K562 (cell line): ENCODE data around the gene AGTR1.

Experiments used
- ESRRA ChIP-seq: fragments of 450-650 bp; IDR thresholded peaks from 2 replicates; pipeline ENCODE4 v1.6.1; 2014; ENCODE audit warnings: low read depth, mild to moderate bottlenecking, moderate library complexity, borderline replicate concordance
- ZNF274 ChIP-seq: IDR thresholded peaks from 2 replicates; pipeline ENCODE4 v1.6.1; 2011; ENCODE audit warnings: low read depth, mild to moderate bottlenecking, low read length, moderate library complexity, borderline replicate concordance
- TF ChIP-seq, protein P1 (sequence below): fragments of 250-450 bp; sonication (Bioruptor Pico); IDR thresholded peaks from 2 replicates; pipeline ENCODE4 v1.8.0; 2021; ENCODE audit warnings: mild to moderate bottlenecking, moderate library complexity

DNA sequence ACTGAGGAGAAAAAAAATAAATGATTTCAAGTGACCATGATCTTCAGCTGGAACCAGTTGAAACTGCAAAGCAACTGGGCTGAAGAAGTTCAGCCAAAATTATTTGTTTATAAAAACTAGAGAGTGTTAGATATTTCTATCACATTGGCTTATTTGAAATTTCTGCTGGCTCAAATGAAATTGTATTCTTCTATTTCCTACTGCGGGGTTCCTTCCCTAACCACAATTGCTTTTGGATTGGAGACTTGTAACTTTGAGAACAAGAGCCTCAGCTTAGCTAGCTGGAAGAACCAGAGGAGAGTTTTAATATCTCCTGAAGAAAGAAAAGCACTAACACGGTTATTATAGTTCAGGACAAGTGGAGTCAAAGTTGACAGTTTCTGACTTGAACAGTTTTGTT lies 31.1 kb downstream of the AGTR1 start:
- TF ChIP-seq, protein P1, sequence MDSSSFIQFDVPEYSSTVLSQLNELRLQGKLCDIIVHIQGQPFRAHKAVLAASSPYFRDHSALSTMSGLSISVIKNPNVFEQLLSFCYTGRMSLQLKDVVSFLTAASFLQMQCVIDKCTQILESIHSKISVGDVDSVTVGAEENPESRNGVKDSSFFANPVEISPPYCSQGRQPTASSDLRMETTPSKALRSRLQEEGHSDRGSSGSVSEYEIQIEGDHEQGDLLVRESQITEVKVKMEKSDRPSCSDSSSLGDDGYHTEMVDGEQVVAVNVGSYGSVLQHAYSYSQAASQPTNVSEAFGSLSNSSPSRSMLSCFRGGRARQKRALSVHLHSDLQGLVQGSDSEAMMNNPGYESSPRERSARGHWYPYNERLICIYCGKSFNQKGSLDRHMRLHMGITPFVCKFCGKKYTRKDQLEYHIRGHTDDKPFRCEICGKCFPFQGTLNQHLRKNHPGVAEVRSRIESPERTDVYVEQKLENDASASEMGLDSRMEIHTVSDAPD (CRISPR knock-in tag): no peak
- TF ChIP-seq ESRRA (no peak), ZNF274 (no peak)
